Mucosa of rectum (tissue), 2 donors: ENCODE results near the gene KRTAP10-2.

Experiments
- H3K27ac ChIP-seq, 2 donors: one replicate each; pipeline ENCODE4 v1.7.0; 2013; ENCODE audit warnings: inconsistent platforms in 2 of 2, low read depth in 2 of 2, low read length in 2 of 2
- H3K27me3 ChIP-seq, 2 donors: one replicate each; pipeline ENCODE4 v1.7.0; 2013; ENCODE audit warnings: low read length in 2 of 2; ENCODE audit not compliant: control insufficient read depth in 2 of 2, insufficient read depth in 2 of 2
- H3K36me3 ChIP-seq, 2 donors: one replicate each; pipeline ENCODE4 v1.7.0; 2013; ENCODE audit warnings: low read length in 2 of 2; ENCODE audit not compliant: control insufficient read depth in 2 of 2, insufficient read depth in 2 of 2
- H3K4me1 ChIP-seq, 2 donors: one replicate each; pipeline ENCODE4 v1.7.0; 2013; ENCODE audit warnings: low read length in 2 of 2, mild to moderate bottlenecking in 1 of 2; ENCODE audit not compliant: control insufficient read depth in 2 of 2, insufficient read depth in 2 of 2
- H3K4me3 ChIP-seq, 2 donors: one replicate each; pipeline ENCODE4 v1.7.0; 2013; ENCODE audit warnings: low read length in 2 of 2
- H3K9ac ChIP-seq, 2 donors: one replicate each; pipeline ENCODE4 v1.7.0; 2013; ENCODE audit warnings: low read length in 2 of 2, low read depth in 1 of 2, mild to moderate bottlenecking in 1 of 2
- H3K9me3 ChIP-seq, 2 donors: one replicate each; pipeline ENCODE4 v1.7.0; 2013; ENCODE audit warnings: low read length in 2 of 2; ENCODE audit not compliant: control insufficient read depth in 2 of 2
- donor health status: healthy.
- donor health status: Normal muscosa, but diverticular disease.

KRTAP10-2 gene

GRCh38 chr21:44530903-44531605, 20.3 kb downstream of the KRTAP10-2 start:
- Histone ChIP-seq H3K27me3 (no peaks in the 10 kb centered on the region), H3K9ac (no peak overlapping the region), H3K27ac (no peak overlapping the region), H3K9me3 (no peaks in the 10 kb centered on the region), H3K4me1 (no peaks in the 10 kb centered on the region), H3K4me3 (no peak overlapping the region), H3K36me3 (no peaks in the 10 kb centered on the region)

GRCh38 chr21:44530221-44530902, 20.9 kb downstream of the KRTAP10-2 start:
- no peaks in the 10 kb centered on the region for H3K36me3 ChIP-seq

GRCh38 chr21:44529503-44530125, 21.7 kb downstream of the KRTAP10-2 start:
- Histone ChIP-seq H3K9me3 (no peaks in the 10 kb centered on the region), H3K4me1 (no peaks in the 10 kb centered on the region), H3K36me3 (no peaks in the 10 kb centered on the region), H3K27ac (no peak overlapping the region), H3K4me3 (no peak overlapping the region), H3K9ac (no peak overlapping the region), H3K27me3 (no peaks in the 10 kb centered on the region)

More at GRCh38 chr21:44530221-44530902, 20.9 kb downstream of the KRTAP10-2 start:
- H3K27ac ChIP-seq, result no peak overlapping the region
- no peak overlapping the region for H3K9ac ChIP-seq
- no peaks in the 10 kb centered on the region for H3K4me1 ChIP-seq
- no peak overlapping the region for H3K4me3 ChIP-seq
- no peaks in the 10 kb centered on the region for H3K9me3 ChIP-seq
- H3K27me3 ChIP-seq, result no peaks in the 10 kb centered on the region

- Histone ChIP-seq H3K9me3 (no peaks in the 10 kb centered on the region), H3K4me1 (no peaks in the 10 kb centered on the region), H3K9ac (no peak overlapping the region), H3K27me3 (no peaks in the 10 kb centered on the region), H3K27ac (no peak overlapping the region), H3K36me3 (no peaks in the 10 kb centered on the region), H3K4me3 (no peak overlapping the region)
Observed at GRCh38 chr21:44529011-44529421, 22.3 kb downstream of the KRTAP10-2 start.

DNA sequence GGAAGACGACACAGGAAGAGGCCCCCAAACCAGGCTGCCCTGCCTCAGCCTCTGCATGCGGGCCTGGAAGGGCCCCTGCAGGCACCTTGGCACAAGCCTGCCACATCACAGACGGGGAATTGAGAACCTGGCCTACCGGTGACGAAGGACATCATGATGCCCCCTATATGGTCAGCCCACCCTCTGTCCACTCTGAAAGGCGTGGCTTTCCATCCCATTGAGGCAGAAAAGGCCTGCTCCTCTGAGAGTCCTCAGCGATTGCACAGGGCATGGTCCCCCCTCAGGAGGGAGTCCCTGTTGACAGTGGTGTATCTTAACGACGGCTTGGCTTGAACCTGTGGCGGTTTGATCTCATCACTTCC, 22.7 kb downstream of the KRTAP10-2 start:
- H3K9ac ChIP-seq, result no peak overlapping the region
- H3K27me3 ChIP-seq, result no peaks in the 10 kb centered on the region

GRCh38 chr21:44527983-44528633, 23.2 kb downstream of the KRTAP10-2 start:
- Histone ChIP-seq H3K9me3 (no peaks in the 10 kb centered on the region), H3K4me1 (no peaks in the 10 kb centered on the region), H3K27ac (no peak overlapping the region), H3K9ac (no peak overlapping the region), H3K27me3 (no peaks in the 10 kb centered on the region), H3K4me3 (no peak overlapping the region), H3K36me3 (no peaks in the 10 kb centered on the region)

More for the DNA sequence above, 22.7 kb downstream of the KRTAP10-2 start:
- no peak overlapping the region for H3K4me3 ChIP-seq
- no peaks in the 10 kb centered on the region for H3K4me1 ChIP-seq
- H3K36me3 ChIP-seq, result no peaks in the 10 kb centered on the region
- H3K27ac ChIP-seq, result no peak overlapping the region
- H3K9me3 ChIP-seq, result no peaks in the 10 kb centered on the region

GRCh38 chr21:44527156-44527982, 23.9 kb downstream of the KRTAP10-2 start:
- Histone ChIP-seq H3K9me3 (no peaks in the 10 kb centered on the region), H3K27ac (no peak overlapping the region), H3K9ac (no peak overlapping the region), H3K36me3 (no peaks in the 10 kb centered on the region), H3K27me3 (no peaks in the 10 kb centered on the region), H3K4me3 (no peak overlapping the region), H3K4me1 (no peaks in the 10 kb centered on the region)

GRCh38 chr21:44526096-44526997, 25.0 kb downstream of the KRTAP10-2 start:
- H3K4me3 ChIP-seq, result no peak overlapping the region
- no peak overlapping the region for H3K9ac ChIP-seq
- no peaks in the 10 kb centered on the region for H3K4me1 ChIP-seq
- no peak overlapping the region for H3K27ac ChIP-seq
- no peaks in the 10 kb centered on the region for H3K27me3 ChIP-seq
- no peaks in the 10 kb centered on the region for H3K9me3 ChIP-seq
- no peaks in the 10 kb centered on the region for H3K36me3 ChIP-seq
